Choroid plexus epithelial cell (primary cell): Measurements from ENCODE around the gene ASIC4.

ENCODE experiments used
- DNase-seq: peaks from one replicate; pipeline ENCODE4 v3.0.0-alpha.2; 2010; ENCODE audit warnings: low read depth
- H3K4me3 ChIP-seq: 2 replicates; pipeline ENCODE4 v1.5.1; 2011; ENCODE audit warnings: low read depth, mild to moderate bottlenecking, control low read depth, low read length, moderate library complexity
- TF ChIP-seq, protein P1 (sequence below): conservative IDR thresholded peaks from 2 replicates; pipeline ENCODE4 v1.5.1; 2011; ENCODE audit warnings: low read depth, mild to moderate bottlenecking, control low read depth, inconsistent platforms, low read length, moderate library complexity

Gene ASIC4

DNA sequence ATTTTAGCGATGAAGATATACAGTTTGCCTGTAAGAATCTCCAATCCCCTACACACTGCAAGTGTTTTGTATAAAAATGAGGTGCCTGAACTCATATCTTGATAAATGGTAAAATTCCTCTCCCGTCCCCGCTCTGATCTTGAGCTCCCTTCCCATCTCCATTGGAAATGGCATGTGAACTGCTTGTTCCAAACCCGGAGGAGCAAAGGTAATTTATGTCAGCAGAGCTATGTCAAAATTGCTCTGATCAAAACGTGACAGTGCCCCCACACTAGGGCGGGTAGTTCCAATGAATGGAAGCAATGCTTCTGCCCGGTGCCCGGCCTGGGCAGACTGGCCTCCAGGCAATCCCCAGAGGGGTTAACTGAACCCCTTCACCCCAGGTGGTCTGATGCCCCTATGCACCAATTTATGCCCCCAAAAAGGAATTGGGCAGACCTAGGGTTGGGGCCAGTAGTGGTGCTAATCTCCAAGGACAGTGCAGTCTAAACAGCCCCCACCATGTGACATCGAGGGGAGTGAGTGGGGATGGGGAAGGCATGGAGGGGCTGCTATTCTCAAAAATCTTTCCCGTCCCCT is 19.2 kb upstream of the ASIC4 start:
- DNase-seq = no peak
- no peak overlapping the region for H3K4me3 ChIP-seq
- TF ChIP-seq, protein P1, sequence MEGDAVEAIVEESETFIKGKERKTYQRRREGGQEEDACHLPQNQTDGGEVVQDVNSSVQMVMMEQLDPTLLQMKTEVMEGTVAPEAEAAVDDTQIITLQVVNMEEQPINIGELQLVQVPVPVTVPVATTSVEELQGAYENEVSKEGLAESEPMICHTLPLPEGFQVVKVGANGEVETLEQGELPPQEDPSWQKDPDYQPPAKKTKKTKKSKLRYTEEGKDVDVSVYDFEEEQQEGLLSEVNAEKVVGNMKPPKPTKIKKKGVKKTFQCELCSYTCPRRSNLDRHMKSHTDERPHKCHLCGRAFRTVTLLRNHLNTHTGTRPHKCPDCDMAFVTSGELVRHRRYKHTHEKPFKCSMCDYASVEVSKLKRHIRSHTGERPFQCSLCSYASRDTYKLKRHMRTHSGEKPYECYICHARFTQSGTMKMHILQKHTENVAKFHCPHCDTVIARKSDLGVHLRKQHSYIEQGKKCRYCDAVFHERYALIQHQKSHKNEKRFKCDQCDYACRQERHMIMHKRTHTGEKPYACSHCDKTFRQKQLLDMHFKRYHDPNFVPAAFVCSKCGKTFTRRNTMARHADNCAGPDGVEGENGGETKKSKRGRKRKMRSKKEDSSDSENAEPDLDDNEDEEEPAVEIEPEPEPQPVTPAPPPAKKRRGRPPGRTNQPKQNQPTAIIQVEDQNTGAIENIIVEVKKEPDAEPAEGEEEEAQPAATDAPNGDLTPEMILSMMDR = no peak

DNA sequence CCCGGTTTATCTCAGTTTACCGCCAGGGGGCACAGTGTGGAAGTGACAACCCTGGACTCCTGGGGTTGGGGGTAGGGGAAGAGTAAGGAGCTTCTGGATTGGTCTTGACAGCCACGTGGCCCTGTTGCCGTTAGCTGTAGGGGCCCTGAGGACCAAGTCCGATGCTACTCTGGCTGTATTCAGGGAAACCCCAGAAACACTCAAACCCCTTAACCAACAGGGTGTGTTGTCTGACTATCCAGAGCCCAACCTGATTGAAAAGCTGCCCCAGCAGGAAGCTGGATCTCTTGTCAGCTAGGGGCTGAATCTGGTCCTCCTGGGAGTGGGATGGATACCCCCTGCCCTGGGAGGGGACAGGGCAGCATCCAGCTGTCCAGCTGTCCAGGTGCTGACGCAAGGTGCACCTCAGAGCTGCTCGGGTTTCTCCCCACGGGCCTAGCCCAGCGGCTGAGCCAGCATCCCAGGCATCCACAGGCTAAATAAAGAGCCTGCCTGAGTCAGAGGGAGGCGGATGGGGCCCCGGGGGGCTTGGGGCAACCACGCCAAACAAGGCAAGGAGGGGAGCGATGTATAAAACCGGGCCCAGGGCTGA is 18.7 kb upstream of the ASIC4 start:
- H3K4me3 ChIP-seq = no peak overlapping the region
- TF ChIP-seq, protein P1 = peak; percentile 77
- peak; percentile 82 for DNase-seq

DNA sequence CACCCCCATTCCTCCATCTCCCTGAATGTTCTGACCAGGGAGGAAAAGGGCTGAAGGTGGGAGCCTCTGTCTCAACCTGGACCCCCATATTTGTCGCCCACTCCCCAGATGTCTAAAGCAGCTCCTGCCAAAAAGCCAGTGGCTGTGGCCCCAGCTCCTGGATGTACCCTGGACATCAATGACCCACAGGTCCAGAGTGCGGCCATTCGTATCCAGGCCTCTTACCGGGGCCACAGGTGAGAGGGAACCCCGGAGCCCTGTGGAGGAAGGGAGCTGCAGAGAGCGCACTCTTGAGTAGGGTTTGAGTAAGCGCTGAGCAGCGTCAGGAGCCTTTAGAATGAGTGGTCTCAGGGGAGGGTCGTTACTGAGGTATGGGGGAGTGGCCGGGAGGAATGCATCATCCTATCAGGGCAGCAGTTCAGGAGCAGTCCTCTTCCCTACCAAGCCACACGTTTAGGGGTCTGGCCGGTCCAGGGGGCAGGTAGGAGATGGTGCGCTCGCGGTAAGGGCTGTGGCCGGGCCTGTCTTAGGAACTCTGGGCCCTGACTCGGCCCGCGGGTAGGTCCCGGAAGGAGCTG is 17.9 kb upstream of the ASIC4 start:
- H3K4me3 ChIP-seq = no peak overlapping the region
- TF ChIP-seq, protein P1 = no peak
- DNase-seq = no peak

DNA sequence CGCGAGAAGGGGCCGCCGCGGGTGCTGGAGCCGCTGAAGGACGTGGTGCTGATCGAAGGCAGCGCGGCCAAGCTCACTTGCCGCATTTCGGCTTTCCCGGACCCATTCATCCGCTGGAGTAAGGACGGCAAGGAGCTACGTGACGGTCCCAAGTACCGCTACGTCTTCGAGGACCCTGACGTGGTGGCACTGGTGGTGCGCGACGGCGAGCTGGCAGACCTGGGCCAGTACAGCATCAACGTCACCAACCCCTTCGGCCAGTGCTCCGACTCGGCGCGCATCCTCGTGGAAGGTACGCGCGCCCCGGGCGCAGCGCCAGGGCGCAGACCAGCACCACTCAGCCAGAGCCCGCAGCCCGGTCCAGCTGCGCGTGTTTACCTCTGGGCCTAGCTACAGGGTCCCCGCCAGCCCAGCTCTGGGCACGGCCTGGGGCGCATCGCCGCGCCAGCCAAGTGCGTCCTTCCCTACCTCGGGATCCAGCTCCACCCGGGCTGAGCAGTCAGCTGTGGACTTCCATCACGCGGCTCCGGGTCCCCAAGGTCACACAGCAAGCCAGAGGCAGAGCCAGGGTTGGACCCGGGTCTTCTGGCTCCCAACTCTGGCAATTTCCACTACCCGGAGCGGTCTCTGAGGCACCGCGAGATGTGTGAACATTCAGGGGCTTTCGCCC is 17.3 kb upstream of the ASIC4 start:
- TF ChIP-seq, protein P1 = no peak
- H3K4me3 ChIP-seq = no peak overlapping the region

DNA sequence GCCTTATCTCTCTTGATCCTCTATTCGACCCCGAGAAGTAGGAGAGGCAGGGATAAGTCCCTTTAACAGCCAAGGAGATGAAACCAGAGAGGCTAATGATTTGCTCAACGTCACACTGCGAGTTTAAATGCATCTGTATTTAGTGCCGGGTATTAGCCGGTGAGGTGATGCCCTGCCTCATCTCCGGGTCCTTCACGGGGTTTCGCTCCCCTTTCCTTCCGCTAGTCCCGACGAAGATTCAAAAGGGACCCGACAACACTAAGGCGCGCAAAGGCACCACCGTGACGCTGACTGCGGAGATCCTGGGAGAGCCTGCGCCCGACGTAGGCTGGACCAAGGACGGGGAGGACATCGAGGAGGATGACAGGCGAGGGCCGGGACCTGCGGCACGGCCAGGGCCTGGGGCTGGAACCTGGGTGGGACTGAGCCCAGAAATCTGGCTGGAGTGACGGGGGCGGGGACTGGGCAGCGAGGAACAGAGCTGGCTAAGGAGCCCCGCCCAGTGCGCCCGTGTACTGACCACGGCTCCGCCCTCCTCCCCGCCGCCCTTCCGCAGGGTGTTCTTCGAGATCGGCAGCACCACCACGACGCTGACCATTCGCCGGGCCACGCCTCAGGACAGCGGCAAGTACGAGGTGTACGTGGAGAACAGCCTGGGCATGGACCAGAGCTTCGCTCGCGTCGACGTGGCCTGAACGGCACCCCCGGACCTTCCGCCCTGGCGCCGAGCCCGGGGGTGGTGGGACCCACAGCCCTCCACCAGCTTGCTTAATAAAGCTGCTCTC is 16.6 kb upstream of the ASIC4 start:
- H3K4me3 ChIP-seq = peak overlapping the region; percentile 84
- TF ChIP-seq, protein P1 = no peak
- peak; percentile 84 for DNase-seq

More for the DNA sequence above, 17.3 kb upstream of the ASIC4 start:
- peak; percentile 28 for DNase-seq

DNA sequence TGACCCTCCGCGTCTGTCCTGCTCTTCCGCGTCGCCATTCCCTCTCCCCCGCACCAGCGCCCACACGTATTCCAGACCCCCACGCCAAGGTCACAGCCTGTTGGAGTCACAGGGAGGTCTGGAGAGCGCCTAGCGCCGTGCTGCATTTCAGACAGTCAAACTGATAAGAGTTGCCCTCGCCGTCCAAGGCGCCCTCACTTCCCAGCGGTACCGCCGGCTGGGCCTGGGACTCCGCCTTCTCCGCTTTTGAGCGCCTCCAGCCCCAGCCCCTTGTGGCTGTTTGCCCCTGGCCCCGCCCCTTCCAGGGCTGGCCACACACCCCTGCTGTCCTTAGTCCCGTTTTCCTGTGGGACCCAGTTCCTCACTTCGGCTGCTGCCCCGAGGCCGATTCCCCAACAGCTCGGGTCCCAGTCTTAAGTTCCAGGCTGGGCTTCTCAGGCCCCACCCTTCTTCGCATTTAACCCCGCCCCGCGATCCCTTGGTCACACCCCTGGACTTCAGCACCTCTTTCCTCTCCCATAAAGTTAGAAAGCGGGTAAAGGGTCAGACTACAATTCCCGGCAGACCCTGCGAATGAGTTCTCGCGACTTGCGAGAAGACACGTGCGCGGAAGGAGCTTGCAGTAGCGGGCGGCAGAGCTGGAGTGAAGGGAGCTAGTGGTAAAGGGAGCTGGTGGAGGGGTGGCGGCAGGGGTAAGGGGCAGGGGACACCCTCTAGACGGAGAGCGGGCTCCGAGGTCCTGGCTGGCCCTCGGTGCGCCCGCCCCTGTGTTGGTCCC is 15.8 kb upstream of the ASIC4 start, which contains the start of gene GMPPA:
TSS of gene GMPPA (plus strand) at position 612 of the 778 bp plus-strand sequence. CDS start 1,085 bp downstream, outside the sequence.
- peak; percentile 99 for DNase-seq
- TF ChIP-seq, protein P1 = peak; percentile 5
- H3K4me3 ChIP-seq = peak within 1 kb of the TSS; percentile 84
